Mesenteric fat pad (tissue), 1 donor: ENCODE data around the gene PLXNA2. TPM values are rescaled to one million over a fixed set of nuclear protein-coding genes. Genes with fewer than 3 reads are reported as not detected.

Source experiments
- DNase-seq: peaks from one replicate; pipeline ENCODE4 v3.0.0-alpha.2; 2020; ENCODE audit warnings: low spot score
- total RNA-seq: library from RNA; stranded (reverse); fragmentation: NEBNext Ultra II Directional; extraction: Animal tissue kit (Norgen Biotek cat#: 25700); gene quantifications from one replicate; pipeline ENCODE4 v1.2.1, GENCODE V29; 2021
- donor health status: DM: yes; HTN: yes; CAD: no.

The PLXNA2 gene
- total RNA-seq, 1 donor from 2014 or later, result 49.0 TPM

DNA sequence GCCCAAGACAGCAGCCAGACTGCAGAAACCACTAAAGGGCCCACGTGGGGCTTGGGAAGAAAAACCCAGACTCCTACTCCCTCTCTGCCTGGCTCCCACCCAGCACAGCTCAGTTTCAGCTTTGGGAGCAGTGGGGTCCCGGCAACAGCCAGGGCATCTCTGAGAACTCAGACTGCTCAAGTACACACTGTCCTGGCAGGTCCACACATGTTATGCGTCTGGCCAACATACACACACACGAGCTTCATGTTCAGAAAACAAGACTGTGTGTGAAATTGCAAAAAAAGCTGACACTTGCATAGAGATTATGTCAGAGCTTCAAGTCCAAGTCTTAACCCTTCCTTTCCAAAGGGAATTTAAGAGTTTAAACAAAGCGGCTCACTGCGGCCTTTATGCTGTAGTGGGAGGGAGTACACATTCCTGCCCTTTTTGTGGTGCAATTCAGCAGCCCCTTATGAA, 196.7 kb downstream of the PLXNA2 start:
- DNase-seq, result no peak

DNA sequence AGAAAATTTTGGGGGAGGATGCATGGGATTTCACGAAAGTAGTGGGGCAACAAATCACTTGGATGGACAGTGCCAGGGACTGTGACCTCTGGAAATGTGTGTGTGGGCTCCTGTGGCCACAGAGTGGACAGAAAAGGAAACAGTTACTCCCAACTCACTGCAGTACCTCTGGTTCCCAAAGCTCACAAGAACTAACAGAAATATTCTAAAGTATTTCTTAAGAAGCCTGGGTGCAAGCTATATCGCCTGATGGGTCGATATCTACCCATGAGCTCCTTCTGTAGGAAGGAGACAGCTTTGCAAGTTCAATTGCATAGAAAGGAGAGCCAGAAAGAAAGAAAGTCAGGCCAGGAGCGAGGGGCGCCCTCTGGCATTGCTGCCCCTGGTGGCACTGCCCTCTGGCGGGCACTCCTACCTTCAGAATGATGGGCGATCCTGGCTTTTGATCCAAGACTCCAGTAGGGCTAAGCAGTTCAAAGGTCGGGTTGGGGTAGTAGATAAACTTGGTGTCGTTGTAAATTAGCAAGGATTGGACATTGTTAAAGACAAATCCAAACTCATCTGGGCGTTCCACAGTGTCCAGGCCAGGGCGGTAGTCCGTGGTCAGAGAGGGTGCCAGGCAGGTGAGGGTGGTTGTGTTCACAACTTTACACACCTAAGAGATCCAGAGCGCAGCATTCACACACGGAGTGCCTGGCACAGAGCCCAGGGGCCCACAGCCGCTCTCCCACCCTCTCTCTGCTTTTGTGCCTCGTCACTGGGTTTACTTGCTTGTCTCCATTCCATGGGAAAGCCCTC, 198.5 kb downstream of the PLXNA2 start:
- no peak for DNase-seq

DNA sequence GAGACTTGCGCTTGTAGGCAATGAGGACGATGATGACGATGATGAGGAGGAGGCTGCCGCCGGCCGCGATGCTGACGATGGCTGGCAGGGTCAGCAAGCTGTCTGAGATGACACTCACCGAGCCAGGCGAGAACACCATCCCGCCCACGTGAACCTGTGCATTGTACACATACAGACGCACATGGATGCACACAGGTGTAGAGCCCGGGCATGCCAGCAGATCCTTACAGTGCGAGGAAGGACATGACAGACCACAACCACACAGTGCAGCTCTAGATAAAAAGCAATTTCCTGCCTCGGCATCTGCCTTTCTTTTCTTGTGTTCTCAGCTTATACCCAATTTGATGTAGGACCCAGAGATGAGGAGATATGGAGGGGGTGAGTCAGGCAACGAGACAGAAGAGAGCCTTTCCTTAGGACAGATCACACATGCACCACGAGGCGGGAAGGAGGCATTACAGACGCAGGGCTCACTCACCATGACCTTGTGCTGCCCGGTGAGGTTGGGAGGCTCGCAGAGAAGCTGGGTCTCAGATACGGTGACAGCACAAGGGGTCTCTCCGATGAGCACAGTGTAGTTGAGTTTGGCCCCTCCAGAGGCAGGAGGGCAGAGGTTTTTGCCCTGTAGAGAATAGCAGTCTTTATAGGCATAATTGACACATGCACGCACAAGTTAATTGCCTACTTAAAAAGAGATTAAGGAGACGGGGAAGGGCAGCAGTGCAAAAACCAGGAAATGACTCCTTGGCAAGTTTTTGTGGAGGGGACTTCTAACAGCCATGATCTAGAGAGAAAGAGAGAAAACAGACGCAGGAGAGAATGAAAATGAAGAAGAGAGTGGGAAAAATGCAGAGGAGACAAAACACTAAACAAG, 199.4 kb downstream of the PLXNA2 start:
- DNase-seq, result no peak

DNA sequence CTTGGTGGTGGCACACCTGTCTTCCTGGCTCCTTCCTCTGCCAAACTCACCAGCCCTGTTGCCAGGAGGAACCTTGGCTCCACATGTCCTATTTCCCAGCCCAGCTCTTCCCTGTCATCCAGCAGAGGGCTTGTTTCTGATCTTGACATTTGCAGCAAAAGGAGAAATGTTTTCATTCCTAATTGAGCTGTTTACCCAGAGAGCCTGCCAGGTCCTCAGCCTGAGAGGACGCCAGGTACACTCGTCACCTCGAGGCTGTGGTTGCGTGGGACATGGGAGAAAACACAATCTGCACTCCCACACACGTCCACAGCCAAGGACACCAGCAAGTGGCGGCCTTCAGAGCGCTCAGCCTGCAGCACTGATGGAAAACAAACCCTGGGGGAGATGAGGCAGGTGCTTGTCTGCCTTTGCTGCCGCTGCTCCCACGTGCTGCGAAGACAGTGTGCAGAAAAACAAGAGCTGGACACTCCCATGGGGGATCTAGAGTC, 200.4 kb downstream of the PLXNA2 start:
- DNase-seq, result no peak

DNA sequence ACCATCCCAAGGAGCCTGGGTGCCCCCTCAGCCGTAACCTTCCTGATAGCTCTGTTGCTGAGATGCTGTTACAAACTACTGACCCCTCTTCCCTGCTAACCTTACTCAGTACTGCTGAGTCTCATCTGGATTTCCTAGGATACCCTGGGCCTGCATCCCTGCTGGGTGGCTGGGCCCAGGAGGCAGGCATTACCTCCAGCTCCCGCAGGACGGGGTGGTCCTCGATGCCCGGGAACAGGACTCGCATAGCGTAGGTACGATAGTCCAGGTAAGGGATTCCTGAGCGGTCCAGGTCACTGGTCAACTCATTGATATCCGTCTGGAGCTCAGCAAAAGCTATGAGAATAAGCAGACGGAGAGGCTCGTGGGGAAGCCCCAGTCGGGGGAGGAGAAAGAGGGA, 201.3 kb downstream of the PLXNA2 start:
- DNase-seq, result no peak

DNA sequence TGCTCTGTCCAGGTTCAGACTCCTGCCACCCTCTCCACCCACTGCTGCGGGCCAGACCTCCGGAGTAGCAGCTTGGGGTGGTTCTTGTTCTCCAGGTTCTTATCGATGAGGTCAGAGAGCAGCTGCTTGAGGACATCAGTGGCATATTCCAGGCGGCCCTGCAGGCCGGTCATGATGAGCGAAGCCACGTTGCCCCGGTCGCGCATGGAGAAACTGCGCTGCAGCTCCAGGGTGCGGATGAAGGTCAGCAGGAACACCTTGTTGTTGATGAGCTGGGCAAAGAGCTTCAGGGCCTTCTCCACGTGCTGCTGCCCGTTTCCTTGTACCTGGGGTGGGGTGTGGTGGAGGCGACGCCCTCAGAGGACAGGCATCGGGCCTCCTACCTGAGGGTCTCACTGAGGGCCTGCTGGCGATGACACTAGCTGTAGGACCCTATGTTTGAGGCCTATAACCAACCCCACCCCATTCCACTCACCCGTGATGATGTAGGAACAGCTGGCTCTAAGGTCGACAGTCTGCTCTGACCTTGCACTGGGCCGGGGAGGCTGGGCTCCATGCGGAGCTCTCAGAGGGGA, 202.1 kb downstream of the PLXNA2 start:
- DNase-seq, result no peak

DNA sequence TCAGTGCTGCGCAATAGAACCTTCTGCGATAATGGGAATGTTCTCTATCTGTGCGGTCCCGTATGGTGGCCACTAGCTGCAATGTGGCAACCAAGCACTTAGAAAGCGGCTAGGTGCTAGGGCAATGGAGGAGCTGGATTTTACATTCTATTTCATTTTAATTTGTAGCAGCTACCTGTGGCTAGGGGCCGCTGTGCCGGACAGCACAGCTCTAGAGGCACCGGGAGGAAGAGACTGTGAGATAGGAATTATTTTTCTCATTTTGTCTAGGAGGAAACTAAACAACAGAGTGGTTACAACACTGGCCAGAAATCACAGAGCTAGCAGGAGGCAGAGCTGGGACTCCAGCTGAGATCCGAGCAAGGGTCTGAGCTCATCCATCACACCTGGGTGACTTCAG, 202.7 kb downstream of the PLXNA2 start:
- no peak for DNase-seq

DNA sequence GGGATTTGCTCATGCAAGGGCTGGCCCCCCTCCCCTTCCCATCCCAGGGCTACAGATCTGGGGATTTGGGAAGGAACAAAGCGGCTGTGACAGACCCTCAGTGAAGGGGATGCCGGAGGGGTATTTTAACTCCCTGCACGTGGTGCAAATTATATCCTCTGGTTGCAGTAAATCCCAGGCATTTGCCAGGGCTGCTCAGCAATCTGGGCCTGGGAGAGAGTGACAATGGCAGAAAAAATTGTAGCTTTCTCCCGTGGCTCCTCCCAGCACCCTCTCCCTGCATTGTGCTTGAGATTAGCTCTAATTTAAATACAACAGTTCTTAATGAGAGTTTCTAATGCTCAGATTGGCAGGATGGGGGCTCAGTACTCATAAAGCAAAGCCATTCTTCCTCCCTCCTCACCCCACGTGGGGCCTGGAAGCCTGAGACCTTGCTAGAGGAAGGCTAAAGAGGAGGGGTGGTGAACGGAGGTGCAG, 203.3 kb downstream of the PLXNA2 start:
- no peak for DNase-seq

DNA sequence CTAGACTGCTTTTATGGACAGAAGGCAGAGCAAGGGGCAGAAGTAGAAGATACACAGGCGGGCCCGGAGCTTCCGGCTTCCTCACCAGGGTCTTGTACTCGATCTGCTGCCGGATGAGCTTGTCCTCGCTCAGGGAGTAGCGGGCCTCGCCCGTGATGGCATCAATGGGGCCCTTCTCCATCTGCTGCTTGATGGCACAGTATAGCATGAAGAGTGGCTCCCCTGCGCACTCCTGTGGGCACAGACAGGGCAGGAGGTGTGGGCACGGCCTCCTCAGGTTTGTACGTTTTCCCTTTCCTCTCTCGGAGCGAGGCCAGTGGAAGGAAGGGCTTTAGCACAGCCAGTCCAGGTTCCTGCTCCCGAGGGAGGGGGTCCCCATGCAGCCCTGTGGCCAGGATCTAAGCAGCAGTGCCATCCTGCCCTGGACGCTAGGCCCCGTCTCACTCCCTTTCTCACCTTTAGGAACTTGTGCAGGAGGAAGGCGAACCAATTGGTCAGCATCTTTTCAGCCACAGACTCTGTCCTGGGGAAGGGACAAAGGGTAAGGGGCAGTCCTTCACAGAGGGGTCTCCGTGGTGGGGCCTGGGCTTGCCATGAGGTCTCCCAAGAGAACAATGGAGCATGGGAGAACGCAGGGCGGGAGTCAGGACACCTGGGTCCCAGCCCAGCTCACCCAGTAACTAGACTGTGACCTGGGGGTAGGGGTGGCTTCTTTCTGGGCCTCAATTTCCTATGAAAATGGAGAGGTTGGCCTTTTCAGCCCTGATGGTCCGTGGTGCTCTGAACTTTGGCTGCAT, 204.4 kb downstream of the PLXNA2 start:
- DNase-seq, result no peak

DNA sequence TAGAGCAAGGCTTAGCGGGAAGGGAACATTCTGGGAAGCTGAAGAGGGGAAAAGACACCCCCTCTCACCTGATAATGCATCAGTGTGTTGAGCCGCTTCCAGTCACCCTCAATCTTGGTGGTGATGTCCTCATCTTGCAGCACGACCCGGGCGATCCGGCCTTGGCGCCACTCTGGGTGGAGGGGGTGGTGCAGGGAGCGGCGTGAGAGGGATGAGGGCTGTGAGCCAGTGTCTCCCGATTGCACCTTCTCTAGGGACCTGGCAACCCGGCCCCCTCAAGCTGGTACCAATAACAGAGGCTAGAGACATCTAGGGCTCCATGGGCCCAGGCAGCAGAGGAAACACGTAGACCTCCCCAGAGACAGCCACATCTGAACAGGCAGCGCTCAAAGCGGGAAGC, 205.9 kb downstream of the PLXNA2 start:
- DNase-seq, result no peak

DNA sequence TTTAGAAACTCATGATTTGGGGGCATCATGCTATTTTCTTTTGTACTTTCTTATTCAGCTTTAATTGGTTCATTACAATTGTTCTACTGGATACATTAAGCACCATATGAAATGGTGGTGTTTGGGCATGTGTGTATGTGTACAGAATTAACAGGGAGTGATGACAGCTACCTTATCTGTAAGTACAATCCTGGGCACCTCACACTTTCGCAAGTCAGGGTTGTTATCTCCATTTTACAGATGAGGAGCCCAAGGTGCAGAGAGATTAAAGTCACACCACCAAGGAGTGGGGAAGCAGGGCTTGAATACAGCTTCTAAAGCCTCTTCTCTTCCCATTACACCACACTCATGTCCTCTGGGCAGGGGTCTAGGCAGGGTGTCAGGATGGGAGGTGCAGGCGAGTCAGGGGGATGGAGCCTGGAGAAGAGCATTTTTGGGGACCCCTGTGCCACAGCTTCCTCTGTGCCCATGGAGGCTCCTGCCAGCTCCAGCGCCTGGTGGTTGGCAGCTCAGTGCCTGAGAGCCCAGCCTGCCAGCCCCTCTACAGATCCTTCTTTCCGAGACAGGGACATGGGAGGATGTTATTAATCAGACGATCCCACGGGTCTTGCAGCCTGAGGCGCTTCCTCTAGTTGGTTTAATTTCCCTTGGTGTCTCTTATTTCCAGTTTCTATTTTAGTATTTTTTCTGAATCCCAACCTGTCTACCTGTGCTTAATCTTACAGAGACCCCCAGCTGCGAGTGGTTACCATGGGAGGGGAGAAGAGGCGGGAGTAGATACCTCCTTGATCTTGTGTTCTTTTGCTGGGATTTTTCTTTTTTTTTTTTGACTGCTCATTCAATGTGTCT, 207.0 kb downstream of the PLXNA2 start:
- no peak for DNase-seq

DNA sequence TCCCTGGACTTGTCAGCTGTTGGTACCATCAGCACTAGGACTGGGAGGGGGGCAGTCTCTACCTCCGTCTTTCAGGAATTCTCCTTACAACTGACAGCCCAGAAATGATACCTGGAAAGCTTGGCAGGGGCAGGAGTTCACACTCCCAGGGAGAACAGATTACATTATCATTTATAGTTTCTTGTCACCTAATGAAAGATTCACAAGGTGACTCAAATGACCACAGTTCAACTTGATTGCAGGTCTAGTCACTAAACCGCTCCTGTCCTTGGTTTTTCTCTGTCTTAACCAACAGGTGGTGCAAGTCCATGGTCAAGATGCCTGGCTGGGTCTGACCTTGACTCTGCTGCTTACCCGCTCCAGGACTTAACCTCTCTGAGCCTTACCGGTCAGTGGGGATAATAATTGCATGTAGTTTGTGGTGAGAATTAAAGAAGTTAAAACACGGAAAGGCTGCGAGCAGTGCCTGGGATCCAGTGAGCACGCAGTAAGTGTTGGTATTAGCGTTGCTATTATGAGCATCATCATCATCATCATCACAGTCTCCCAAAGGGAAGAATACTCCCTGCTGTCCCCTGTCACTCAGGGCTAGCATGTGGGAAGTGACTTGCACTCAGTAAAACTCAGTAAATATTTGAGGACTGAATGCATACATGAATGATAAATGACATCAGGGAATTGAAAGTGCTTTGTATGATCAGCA, 207.9 kb downstream of the PLXNA2 start:
- no peak for DNase-seq

DNA sequence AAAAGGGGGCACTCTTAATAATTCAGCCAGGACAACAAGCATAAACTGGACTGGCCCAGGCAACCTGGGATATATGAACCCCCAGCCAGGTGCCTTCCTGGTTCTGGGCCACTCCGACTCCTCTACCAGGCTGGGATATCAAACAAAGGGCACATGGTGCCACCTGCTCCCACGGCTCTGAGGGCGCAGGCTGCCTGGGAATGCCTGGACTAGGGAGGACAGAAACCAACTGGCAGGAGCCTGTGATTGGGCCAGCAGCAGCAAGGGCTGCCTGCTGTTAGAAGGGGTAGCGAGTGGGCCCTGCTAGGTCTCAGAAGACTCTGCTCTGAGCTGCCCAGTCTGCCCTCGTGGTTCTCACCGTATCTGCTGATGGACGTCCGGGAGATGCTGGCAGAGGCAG, 210.0 kb downstream of the PLXNA2 start:
- DNase-seq, result no peak

DNA sequence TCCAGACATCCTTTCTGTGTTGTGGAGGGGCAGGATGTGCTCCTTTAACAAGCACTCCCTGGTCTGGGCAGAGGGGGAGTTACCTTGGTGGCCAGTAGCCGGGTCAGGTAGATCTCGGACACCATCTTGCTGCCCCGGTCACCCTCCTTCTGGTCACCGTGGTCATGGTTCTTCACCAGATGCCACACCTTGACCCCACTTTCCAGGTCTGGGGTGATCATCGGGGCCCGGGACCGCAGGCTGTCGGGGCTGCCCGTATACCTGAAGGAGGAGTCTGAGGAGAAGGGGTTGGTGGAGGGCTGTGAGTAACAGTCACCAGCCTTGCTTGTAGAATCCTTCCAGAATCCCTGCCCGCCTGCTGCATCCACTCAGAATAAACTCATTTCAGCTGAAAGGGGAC, 210.9 kb downstream of the PLXNA2 start:
- no peak for DNase-seq

DNA sequence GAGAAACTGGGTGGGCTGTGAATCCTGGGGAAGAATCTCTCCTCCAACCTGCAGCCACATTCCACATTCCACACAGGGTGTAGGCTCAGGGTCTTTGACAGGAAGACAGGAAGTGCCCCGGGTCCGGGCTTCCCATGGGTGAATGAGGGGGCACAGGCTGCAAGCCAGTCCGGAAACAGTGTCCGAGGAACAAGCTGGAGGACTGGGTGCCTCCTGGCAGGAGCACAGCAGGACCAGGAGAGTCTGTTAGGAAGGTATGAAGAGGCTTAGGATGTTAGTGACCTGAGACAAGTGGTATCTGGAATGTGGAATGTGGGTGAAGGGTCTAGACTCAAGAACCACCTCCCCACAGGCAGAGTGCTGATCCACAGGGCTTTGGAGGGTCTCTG, 212.3 kb downstream of the PLXNA2 start:
- peak; percentile 84 for DNase-seq

DNA sequence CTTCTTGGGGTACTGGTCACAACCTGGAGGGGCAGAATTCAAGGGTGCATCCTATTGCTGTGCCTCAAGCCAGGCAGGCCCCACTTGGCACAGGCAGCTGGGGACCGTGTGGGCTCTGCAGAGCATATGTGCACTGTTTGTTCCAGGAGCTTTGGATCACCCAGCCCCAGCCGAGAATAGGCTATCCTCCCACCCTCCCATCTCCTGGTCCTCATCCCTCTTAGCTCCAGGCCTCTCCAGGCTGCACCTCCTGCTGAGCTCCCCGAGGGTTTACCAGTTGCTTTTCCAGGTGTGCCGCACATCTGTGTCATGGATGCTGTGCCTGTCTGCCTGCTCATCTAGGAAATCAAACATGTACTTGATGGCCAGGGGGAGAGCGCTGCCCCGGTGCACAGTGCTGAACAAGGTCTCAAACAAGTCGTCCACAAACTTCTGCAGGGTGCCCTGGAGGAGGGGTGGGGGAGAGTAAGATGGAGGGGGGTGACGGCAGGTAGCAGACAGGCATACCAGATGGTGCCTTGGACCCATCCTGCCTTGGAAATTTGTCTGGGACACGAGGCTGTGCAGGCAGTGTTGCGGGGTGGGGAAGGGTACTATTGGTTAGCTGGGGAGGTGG, 212.8 kb downstream of the PLXNA2 start:
- peak; percentile 84 for DNase-seq

DNA sequence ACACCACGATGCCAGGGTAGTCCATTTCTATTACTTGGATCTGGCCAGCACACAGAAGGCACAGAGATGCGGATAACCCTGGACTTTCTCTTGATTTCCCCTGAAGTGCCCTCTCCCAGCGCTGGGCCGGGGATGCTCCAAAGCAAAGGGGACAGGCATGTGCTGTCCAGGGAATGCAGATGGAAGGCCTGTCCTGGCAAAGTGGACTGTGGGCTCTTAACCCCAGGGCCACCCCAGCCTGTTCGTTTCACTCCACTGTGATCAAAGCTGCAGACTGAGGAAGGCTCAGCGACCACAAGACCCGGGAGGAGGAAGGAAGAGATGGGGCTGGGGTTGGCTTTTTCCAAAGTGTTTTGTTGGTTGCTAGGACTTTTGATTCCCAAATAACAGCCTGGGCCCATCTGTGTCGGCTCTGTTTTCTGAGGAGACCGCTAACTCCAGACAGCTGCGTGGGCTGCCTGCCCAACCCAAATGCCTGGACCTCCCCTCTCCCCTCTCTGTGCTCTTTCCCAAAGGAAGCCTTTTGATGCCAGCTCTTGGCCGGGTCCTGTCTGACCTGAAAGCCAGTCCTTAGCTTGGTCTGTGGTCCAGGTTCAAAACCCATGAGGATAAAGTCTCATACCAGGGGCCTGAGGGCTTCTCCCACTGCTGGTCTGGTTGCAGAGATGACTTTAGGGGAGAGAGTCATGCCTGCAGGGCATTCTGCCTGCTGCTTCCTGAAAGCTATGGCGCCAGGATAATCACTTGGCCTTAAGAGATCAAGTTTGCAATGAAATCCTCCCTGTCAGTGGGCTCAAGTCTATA, 213.7 kb downstream of the PLXNA2 start:
- DNase-seq, result peak; percentile 67
